Measurements from ENCODE around the gene SYNE3. TPM values are rescaled to one million over a fixed set of nuclear protein-coding genes. Genes with fewer than 3 reads are reported as not detected.

Gene SYNE3
- total and polyA plus RNA-seq, 10 of the 15 experiments (the other 5 are each of a cell fraction or from before 2014, with no cell fraction given), result 1.4 to 44.1 (median 13.4) TPM

- no TSS peak for BruUV-seq (replicated peaks)
- H3K36me3 ChIP-seq (ENCODE audit: control insufficient read depth in 2 of 2, insufficient read depth in 2 of 2, low read length in 1 of 2), result peaks cover 46% of the 10 kb centered on the region in 2 experiments
- no peak overlapping the region for H3K4me3 ChIP-seq
- no peak overlapping the region for H3K4me2 ChIP-seq (ENCODE audit: control insufficient read depth, insufficient read depth)
- no peak for TF ChIP-seq CREB1 (IDR thresholded peaks at IDR 0.05; ENCODE audit: low read depth)
- TF ChIP-seq SRF (IDR thresholded peaks at IDR 0.05; ENCODE audit: low read depth in 2 of 2, low read length in 2 of 2), result no peak
- TF ChIP-seq SKIL (IDR thresholded peaks at IDR 0.05; ENCODE audit: low read depth, poor library complexity, severe bottlenecking), result no peak
- TF ChIP-seq BACH1 (IDR thresholded peaks at IDR 0.05; ENCODE audit: borderline replicate concordance), result no peak
- no peak for TF ChIP-seq TCF7 (IDR thresholded peaks at IDR 0.05; ENCODE audit: borderline replicate concordance)
- no peak for TF ChIP-seq KLF5 (IDR thresholded peaks at IDR 0.05; ENCODE audit: partially characterized antibody)
- no peak for TF ChIP-seq E2F8 (IDR thresholded peaks at IDR 0.05; ENCODE audit: low read depth, partially characterized antibody)
- TF ChIP-seq RELB (IDR thresholded peaks at IDR 0.05; ENCODE audit: low read depth), result no peak
- ChIA-PET POLR2A (no interaction called here), RAD21 (ENCODE audit: unreplicated experiment) (no interaction called here), SMC1A (ENCODE audit: uncharacterized antibody, unreplicated experiment) (interaction anchor here (0.9 to 1.4 kb wide), 2 partner anchors 19 to 56 kb away, joined by 3 to 4 read pairs; no protein-coding TSS in a partner anchor), CTCF (interaction anchor here (0.6 to 2.1 kb wide), 3 partner anchors 9 to 38 kb away, joined by 3 to 7 read pairs (median 3); no protein-coding TSS in a partner anchor)
- no peaks in the 10 kb centered on the region for H4K20me1 ChIP-seq (ENCODE audit: control insufficient read depth, insufficient read depth)
- no peak for ATAC-seq
- no peak for FAIRE-seq
- no peaks in the 10 kb centered on the region for H3K9me3 ChIP-seq (replicated peaks; ENCODE audit: control insufficient read depth, insufficient read depth, low read length)
- no peak overlapping the region for H2AFZ ChIP-seq (ENCODE audit: control insufficient read depth, low read depth, low read length)
- intact Hi-C loops (cut with micrococcal nuclease; ENCODE audit: unreplicated experiment) (no loop called here), in situ Hi-C loops (cut with MboI) (no loop called here)
- WGBS (ENCODE audit: insufficient coverage, insufficient replicate concordance, low lambda C conversion rate, missing lambda C conversion rate), result 100% methylated on average over 2 of the region's 2 CpGs
- no peak overlapping the region for H3K9ac ChIP-seq (ENCODE audit: control insufficient read depth, insufficient read depth, low read length)
- H3K79me2 ChIP-seq (ENCODE audit: control insufficient read depth, insufficient read depth, low read length), result no peaks in the 10 kb centered on the region; the same call in 1 of the 2 replicates
- no peak for DNase-seq (ENCODE audit: low read depth, low spot score)
- no peaks in the 10 kb centered on the region for H3K27me3 ChIP-seq (replicated peaks in 1 of 2; ENCODE audit: control insufficient read depth in 2 of 2, insufficient read depth in 2 of 2, low read length in 1 of 2)
- H3K27ac ChIP-seq (ENCODE audit: control insufficient read depth, insufficient read depth), result no peak overlapping the region
- no peaks in the 10 kb centered on the region; the same call in 1 of the 2 replicates for H3K4me1 ChIP-seq (ENCODE audit: control insufficient read depth, insufficient read depth, low read length)
Observed at GRCh38 chr14:95471016-95471415, 45.4 kb downstream of the SYNE3 start.

All from GM12878 (cell line).